Uterus (tissue), 2 donors: ENCODE results near the gene ARHGAP27.
"Not testable (repeated sequence)": the region's sequence is repeated elsewhere in the genome, so short reads cannot be mapped to it uniquely, and the experiment has no call there.

Experiments used
- POLR2A ChIP-seq, 2 donors: fragments of 450-650 bp; IDR thresholded peaks; one replicate each; pipeline ENCODE4 v1.6.1; 2016; ENCODE audit warnings: antibody characterized with exemption in 2 of 2, mild to moderate bottlenecking in 1 of 2, moderate library complexity in 1 of 2
- TF ChIP-seq, protein P1 (sequence below), 4 experiments: fragments of 200-600 bp in 2 of 4; fragments of 450-650 bp in 2 of 4; sonication (generic) in 2 of 4; IDR thresholded peaks; one replicate each; pipeline ENCODE4 v1.5.1; 2016 to 2019; ENCODE audit warnings: antibody characterized with exemption in 4 of 4, mild to moderate bottlenecking in 2 of 4, moderate library complexity in 1 of 4

DNA sequence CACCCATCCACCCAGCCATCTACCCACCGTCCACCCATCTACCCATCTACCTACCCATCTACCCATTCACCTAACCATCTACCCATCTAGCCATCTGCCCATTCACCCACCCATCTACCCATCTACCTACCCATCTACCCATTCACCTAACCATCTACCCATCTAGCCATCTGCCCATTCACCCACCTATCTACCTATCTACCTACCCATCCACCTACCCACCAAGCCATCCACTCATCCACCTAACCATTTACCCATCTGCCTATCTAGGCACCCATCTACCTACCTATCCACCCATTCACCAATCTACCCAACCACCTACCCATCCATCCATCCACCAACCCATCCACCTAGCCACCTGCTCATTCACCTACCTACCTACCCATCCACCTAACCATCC, 16.6 kb upstream of the ARHGAP27 start:
- TF ChIP-seq, protein P1, sequence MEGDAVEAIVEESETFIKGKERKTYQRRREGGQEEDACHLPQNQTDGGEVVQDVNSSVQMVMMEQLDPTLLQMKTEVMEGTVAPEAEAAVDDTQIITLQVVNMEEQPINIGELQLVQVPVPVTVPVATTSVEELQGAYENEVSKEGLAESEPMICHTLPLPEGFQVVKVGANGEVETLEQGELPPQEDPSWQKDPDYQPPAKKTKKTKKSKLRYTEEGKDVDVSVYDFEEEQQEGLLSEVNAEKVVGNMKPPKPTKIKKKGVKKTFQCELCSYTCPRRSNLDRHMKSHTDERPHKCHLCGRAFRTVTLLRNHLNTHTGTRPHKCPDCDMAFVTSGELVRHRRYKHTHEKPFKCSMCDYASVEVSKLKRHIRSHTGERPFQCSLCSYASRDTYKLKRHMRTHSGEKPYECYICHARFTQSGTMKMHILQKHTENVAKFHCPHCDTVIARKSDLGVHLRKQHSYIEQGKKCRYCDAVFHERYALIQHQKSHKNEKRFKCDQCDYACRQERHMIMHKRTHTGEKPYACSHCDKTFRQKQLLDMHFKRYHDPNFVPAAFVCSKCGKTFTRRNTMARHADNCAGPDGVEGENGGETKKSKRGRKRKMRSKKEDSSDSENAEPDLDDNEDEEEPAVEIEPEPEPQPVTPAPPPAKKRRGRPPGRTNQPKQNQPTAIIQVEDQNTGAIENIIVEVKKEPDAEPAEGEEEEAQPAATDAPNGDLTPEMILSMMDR (IDR thresholded peaks at IDR 0.05), result not testable (repeated sequence)
- TF ChIP-seq POLR2A (IDR thresholded peaks at IDR 0.05), result not testable (repeated sequence)
